ENCODE data around the gene MCC.

DNA sequence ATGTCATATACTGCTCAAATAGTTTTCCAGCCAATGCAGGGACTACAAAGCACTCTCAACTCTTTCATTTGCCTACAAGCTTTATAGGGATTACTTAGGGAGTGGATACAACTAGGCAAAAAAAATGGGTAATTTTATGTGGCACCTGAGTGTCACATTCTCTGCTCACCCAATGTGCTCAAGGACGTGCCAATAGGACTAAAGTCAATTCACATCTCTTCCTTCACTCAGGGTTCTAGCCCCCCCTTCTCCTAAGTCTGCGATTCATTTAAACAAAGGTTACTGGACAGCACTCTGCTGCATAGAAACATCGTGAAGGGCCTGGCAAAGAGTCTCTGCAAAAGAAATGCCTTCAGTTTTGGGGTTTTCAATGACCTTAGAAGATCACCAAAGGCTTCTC, 195.8 kb downstream of the MCC start:
- TF ChIP-seq GATA2 (IDR thresholded peaks at IDR 0.05; ENCODE audit: low read depth, low read length): no peak
- no peak for TF ChIP-seq GATA3 (IDR thresholded peaks at IDR 0.05; ENCODE audit: low read depth, low read length)
